ENCODE data around the gene POTEB3. TPM values are rescaled to one million over a fixed set of nuclear protein-coding genes. Genes with fewer than 3 reads are reported as not detected.
"Not testable (repeated sequence)": the region's sequence is repeated elsewhere in the genome, so short reads cannot be mapped to it uniquely, and the experiment has no call there.

Gene POTEB3
- not detected in 2 replicates for total RNA-seq
- polyA plus RNA-seq: not detected in 2 replicates
- polyA plus RNA-seq (2011; cell fraction: cytosol; rRNA removed): not detected in 2 replicates
- polyA plus RNA-seq (2011; cell fraction: nucleus; rRNA removed): not detected in 2 replicates
- polyA plus RNA-seq (2012): not detected in 2 replicates
- not detected in 2 replicates for polyA minus RNA-seq
- not detected for polyA minus RNA-seq (2011; cell fraction: cytosol; rRNA and poly(A)+ RNA removed)
- polyA minus RNA-seq (2011; cell fraction: nucleus; rRNA and poly(A)+ RNA removed): not detected in 2 replicates
- Bru-seq, nascent RNA: not detected
- not detected for BruChase-seq, experiment 1, labeled RNA remaining after a 6-hour chase
- BruChase-seq, experiment 2, labeled RNA remaining after a 2-hour chase: not detected
- long read RNA-seq: 0 reads

DNA sequence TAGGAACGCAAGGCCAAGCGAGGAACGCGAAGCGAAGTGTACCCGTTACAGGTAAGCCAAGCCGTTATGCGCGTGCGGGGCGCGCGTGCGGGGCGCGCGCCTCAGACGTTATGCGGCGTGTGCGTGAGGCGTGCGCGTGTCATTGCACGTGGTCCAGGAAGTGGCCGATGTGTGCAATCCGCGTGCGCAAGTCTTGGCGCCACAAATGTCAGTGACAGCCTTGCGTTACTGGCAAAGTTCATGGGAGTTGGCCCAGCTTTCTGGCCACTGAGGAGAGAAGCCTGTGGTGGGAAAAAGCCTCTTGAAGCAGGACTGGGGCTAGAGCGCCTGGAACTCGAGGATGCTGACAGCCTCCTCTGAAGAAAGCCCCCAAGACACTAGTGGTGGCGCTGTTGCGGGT, at the start of gene POTEB3:
Gene POTEB3 (minus strand): TSS at position 101 of the 400 bp plus-strand sequence. CDS start 488 bp downstream, outside the sequence.
- intact Hi-C loops (cut with micrococcal nuclease); DNase-seq (ENCODE audit: low read depth, low spot score); H4K20me1 ChIP-seq (replicated peaks; ENCODE audit: control insufficient read depth, extremely low read depth, insufficient read depth, low read length); H3K9me1 ChIP-seq (replicated peaks; ENCODE audit: control insufficient read depth, extremely low read depth, insufficient read depth, low read length); H2AFZ ChIP-seq (ENCODE audit: low read depth, low read length); H3K4me3 ChIP-seq (replicated peaks in 1 of 3; ENCODE audit: insufficient read depth in 1 of 3, low read depth in 1 of 3, low read length in 3 of 3); POLR2A ChIA-PET; H3K9me3 ChIP-seq (replicated peaks; ENCODE audit: control insufficient read depth, insufficient read depth, low read length); H3K79me2 ChIP-seq (ENCODE audit: control insufficient read depth, insufficient read depth, low read length); BruUV-seq (replicated peaks); H3K9ac ChIP-seq (replicated peaks; ENCODE audit: extremely low read depth, insufficient read depth, low read length); H3K27me3 ChIP-seq (ENCODE audit: control insufficient read depth in 2 of 2, insufficient read depth in 2 of 2, low read length in 2 of 2); H3K36me3 ChIP-seq (ENCODE audit: control insufficient read depth in 2 of 2, extremely low read depth in 1 of 2, insufficient read depth in 2 of 2, low read length in 2 of 2); CTCF ChIA-PET; dilution Hi-C loops (cut with MboI; ENCODE audit: extremely low pct_ligation_motif_present, low sequenced_read_pairs); FAIRE-seq; H3K27ac ChIP-seq (ENCODE audit: insufficient read depth, low read depth, low read length); H3K4me1 ChIP-seq (ENCODE audit: control insufficient read depth, extremely low read depth, insufficient read depth, low read length); H3K4me2 ChIP-seq (ENCODE audit: insufficient read depth, low read length): not testable (repeated sequence)

DNA sequence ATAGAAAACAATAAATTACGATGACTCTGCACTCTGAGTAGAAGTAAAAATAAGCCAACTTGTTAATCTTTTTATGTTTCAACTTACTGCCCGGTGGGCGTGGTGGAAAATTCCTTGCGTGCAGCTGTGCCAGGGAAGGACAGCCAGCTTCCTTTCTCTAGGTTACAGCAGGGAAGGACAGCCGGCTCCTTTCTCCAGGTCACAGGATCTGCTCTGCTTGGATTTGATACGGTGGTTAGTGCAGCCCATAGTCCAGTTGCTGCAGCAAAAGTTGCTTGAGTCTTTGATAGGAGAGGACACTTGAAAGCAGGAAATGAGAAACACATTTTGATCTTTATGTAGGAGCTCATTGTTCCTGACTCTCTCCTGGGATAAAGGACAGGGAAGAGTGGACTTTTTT, 13.4 kb upstream of the POTEB3 start:
- dilution Hi-C loops (cut with MboI; ENCODE audit: extremely low pct_ligation_motif_present, low sequenced_read_pairs); CTCF ChIA-PET; H3K27me3 ChIP-seq (ENCODE audit: control insufficient read depth in 2 of 2, insufficient read depth in 2 of 2, low read length in 2 of 2); H3K4me1 ChIP-seq (ENCODE audit: control insufficient read depth, extremely low read depth, insufficient read depth, low read length); H3K9ac ChIP-seq (replicated peaks; ENCODE audit: extremely low read depth, insufficient read depth, low read length); H3K4me3 ChIP-seq (replicated peaks in 1 of 3; ENCODE audit: insufficient read depth in 1 of 3, low read depth in 1 of 3, low read length in 3 of 3); BruUV-seq (replicated peaks); H3K9me3 ChIP-seq (replicated peaks; ENCODE audit: control insufficient read depth, insufficient read depth, low read length); H3K27ac ChIP-seq (ENCODE audit: insufficient read depth, low read depth, low read length); intact Hi-C loops (cut with micrococcal nuclease); POLR2A ChIA-PET; H3K4me2 ChIP-seq (ENCODE audit: insufficient read depth, low read length); H3K79me2 ChIP-seq (ENCODE audit: control insufficient read depth, insufficient read depth, low read length); DNase-seq (ENCODE audit: low read depth, low spot score); H3K36me3 ChIP-seq (ENCODE audit: control insufficient read depth in 2 of 2, extremely low read depth in 1 of 2, insufficient read depth in 2 of 2, low read length in 2 of 2); H3K9me1 ChIP-seq (replicated peaks; ENCODE audit: control insufficient read depth, extremely low read depth, insufficient read depth, low read length); FAIRE-seq; H4K20me1 ChIP-seq (replicated peaks; ENCODE audit: control insufficient read depth, extremely low read depth, insufficient read depth, low read length); H2AFZ ChIP-seq (ENCODE audit: low read depth, low read length): not testable (repeated sequence)

DNA sequence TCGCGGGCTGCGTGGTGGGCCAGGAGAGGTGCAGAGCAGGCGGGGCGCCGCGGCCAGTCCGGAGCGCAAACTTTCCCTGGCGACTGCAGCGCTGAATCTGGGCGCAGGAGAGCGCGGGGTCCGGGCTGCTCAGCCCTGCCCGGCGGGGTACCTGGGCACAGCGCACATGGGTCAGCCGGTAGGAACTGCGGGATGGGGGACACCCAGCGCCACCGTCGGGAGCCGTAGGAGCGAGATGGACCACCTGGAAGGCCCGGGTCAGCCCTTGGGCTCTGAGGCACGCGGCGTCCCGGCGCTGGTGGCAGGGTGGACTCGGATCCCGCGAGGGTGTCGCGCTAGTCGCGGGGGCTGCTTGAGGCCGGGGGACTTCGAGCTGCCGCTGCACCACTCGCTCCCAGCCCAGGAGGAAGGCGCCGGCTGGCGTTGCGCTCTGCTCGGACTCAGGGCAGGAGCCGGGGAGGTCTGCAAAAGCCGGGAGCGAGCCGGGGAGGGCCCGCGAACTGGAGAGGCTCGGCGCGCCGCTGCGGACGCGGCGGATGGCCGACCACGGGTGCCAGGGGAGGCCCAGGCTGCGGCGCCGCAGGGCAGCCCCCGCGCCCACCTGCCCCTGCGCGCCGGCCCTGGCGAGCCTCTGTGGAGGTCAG, 11.7 kb upstream of the POTEB3 start:
- intact Hi-C loops (cut with micrococcal nuclease); H3K36me3 ChIP-seq (ENCODE audit: control insufficient read depth in 2 of 2, extremely low read depth in 1 of 2, insufficient read depth in 2 of 2, low read length in 2 of 2); H4K20me1 ChIP-seq (replicated peaks; ENCODE audit: control insufficient read depth, extremely low read depth, insufficient read depth, low read length); H2AFZ ChIP-seq (ENCODE audit: low read depth, low read length); H3K9ac ChIP-seq (replicated peaks; ENCODE audit: extremely low read depth, insufficient read depth, low read length); H3K4me2 ChIP-seq (ENCODE audit: insufficient read depth, low read length); H3K4me1 ChIP-seq (ENCODE audit: control insufficient read depth, extremely low read depth, insufficient read depth, low read length); H3K27me3 ChIP-seq (ENCODE audit: control insufficient read depth in 2 of 2, insufficient read depth in 2 of 2, low read length in 2 of 2); FAIRE-seq; POLR2A ChIA-PET; DNase-seq (ENCODE audit: low read depth, low spot score); CTCF ChIA-PET; dilution Hi-C loops (cut with MboI; ENCODE audit: extremely low pct_ligation_motif_present, low sequenced_read_pairs); H3K27ac ChIP-seq (ENCODE audit: insufficient read depth, low read depth, low read length); H3K79me2 ChIP-seq (ENCODE audit: control insufficient read depth, insufficient read depth, low read length); H3K9me3 ChIP-seq (replicated peaks; ENCODE audit: control insufficient read depth, insufficient read depth, low read length); H3K4me3 ChIP-seq (replicated peaks in 1 of 3; ENCODE audit: insufficient read depth in 1 of 3, low read depth in 1 of 3, low read length in 3 of 3); BruUV-seq (replicated peaks); H3K9me1 ChIP-seq (replicated peaks; ENCODE audit: control insufficient read depth, extremely low read depth, insufficient read depth, low read length): not testable (repeated sequence)

GRCh38 chr15:21451487-21451886, 11.2 kb upstream of the POTEB3 start:
- H3K79me2 ChIP-seq (ENCODE audit: control insufficient read depth, insufficient read depth, low read length); H3K4me1 ChIP-seq (ENCODE audit: control insufficient read depth, extremely low read depth, insufficient read depth, low read length); H3K4me2 ChIP-seq (ENCODE audit: insufficient read depth, low read length); H4K20me1 ChIP-seq (replicated peaks; ENCODE audit: control insufficient read depth, extremely low read depth, insufficient read depth, low read length); H3K9ac ChIP-seq (replicated peaks; ENCODE audit: extremely low read depth, insufficient read depth, low read length); DNase-seq (ENCODE audit: low read depth, low spot score); CTCF ChIA-PET; intact Hi-C loops (cut with micrococcal nuclease); H3K27me3 ChIP-seq (ENCODE audit: control insufficient read depth in 2 of 2, insufficient read depth in 2 of 2, low read length in 2 of 2); dilution Hi-C loops (cut with MboI; ENCODE audit: extremely low pct_ligation_motif_present, low sequenced_read_pairs); BruUV-seq (replicated peaks); H3K9me1 ChIP-seq (replicated peaks; ENCODE audit: control insufficient read depth, extremely low read depth, insufficient read depth, low read length); H2AFZ ChIP-seq (ENCODE audit: low read depth, low read length); POLR2A ChIA-PET; FAIRE-seq; H3K4me3 ChIP-seq (replicated peaks in 1 of 3; ENCODE audit: insufficient read depth in 1 of 3, low read depth in 1 of 3, low read length in 3 of 3); H3K27ac ChIP-seq (ENCODE audit: insufficient read depth, low read depth, low read length); H3K9me3 ChIP-seq (replicated peaks; ENCODE audit: control insufficient read depth, insufficient read depth, low read length); H3K36me3 ChIP-seq (ENCODE audit: control insufficient read depth in 2 of 2, extremely low read depth in 1 of 2, insufficient read depth in 2 of 2, low read length in 2 of 2): not testable (repeated sequence)
